Measurements from ENCODE around the gene GDPD2.

- TF ChIP-seq CTCF (IDR thresholded peaks at IDR 0.05), result no peak
- TF ChIP-seq POLR2A (IDR thresholded peaks at IDR 0.05), result no peak
Measured at GRCh38 chrX:70478526-70479245, 55.6 kb downstream of the GDPD2 start.

All from heart left ventricle (tissue), 13 donors.